Ovary (tissue), 9 donors: ENCODE measurements around the gene AFAP1. TPM values are rescaled to one million over a fixed set of nuclear protein-coding genes. Genes with fewer than 3 reads are reported as not detected.

ENCODE experiments used
- DNase-seq, 5 donors: peaks; one replicate each; pipeline ENCODE4 v3.0.0-alpha.2; 2019 to 2020
- H3K27ac ChIP-seq, 2 donors: fragments of 200-600 bp; one replicate each; pipeline versions ENCODE4 v1.5.1 to v1.8.0; 2019 to 2022
- H3K27me3 ChIP-seq: fragments of 200-600 bp; one replicate; pipeline ENCODE4 v1.8.0; 2022
- H3K36me3 ChIP-seq: fragments of 200-600 bp; sonication (generic); one replicate; pipeline ENCODE4 v1.5.1; 2019
- H3K4me1 ChIP-seq: one replicate; pipeline ENCODE4 v1.8.1; 2013; ENCODE audit warnings: mild to moderate bottlenecking, moderate library complexity; ENCODE audit not compliant: insufficient read depth
- H3K4me3 ChIP-seq: fragments of 200-600 bp; sonication (generic); one replicate; pipeline ENCODE4 v1.5.1; 2017
- H3K9me3 ChIP-seq, 2 donors: fragments of 200-600 bp in 1 of 2; sonication (generic) in 1 of 2; one replicate each; pipeline versions ENCODE4 v1.5.1 to v1.8.1; 2013 to 2019; ENCODE audit warnings: mild to moderate bottlenecking in 1 of 2, moderate library complexity in 1 of 2
- CTCF ChIP-seq, 3 donors: fragments of 450-650 bp in 2 of 3; fragments of 200-600 bp in 1 of 3; IDR thresholded peaks; one replicate each; pipeline versions ENCODE4 v1.5.1 to v1.8.0; 2016 to 2022; ENCODE audit warnings: antibody characterized with exemption in 3 of 3, mild to moderate bottlenecking in 1 of 3
- EP300 ChIP-seq: sonication (generic); formaldehyde crosslinking; IDR thresholded peaks from one replicate; pipeline ENCODE4 v1.6.1; 2017; ENCODE audit warnings: antibody characterized with exemption
- POLR2A ChIP-seq: fragments of 450-650 bp; IDR thresholded peaks from one replicate; pipeline ENCODE4 v1.6.1; 2017; ENCODE audit warnings: antibody characterized with exemption, mild to moderate bottlenecking, moderate library complexity
- WGBS, 3 donors: extraction: QIAGEN DNeasy Blood & Tissue Kit in 1 of 3; methylation state at CpG; one replicate each; pipeline versions ENCODE4 v1.1.5 to v1.1.7; 2013 to 2017; 5-methylcytosine and 5-hydroxymethylcytosine counted together
- intact Hi-C, 4 donors: fragments of 100-400 bp; cut with DNase I; formaldehyde crosslinking; loops; one replicate each; pipeline versions ENCODE4 v1.11.0 to v1.15.1; 2022 to 2023
- polyA plus RNA-seq, 2 donors: library from polyadenylated mRNA; stranded (reverse); fragments of 200-250 nt in 1 of 2; fragments of 350-450 nt in 1 of 2; fragmentation: Illumina TruSeq in 1 of 2; extraction: RNeasy Lipid Tissue Mini Kit (QIAGEN cat#74804) in 1 of 2; gene quantifications; one replicate each; pipeline ENCODE4 v1.2.3, GENCODE V29; 2013 to 2014
- total RNA-seq, 7 donors: library from RNA; depleted of rRNA in 2 of 7; stranded (reverse); fragments of >200 nt in 2 of 7; fragmentation: NEBNext Ultra II Directional in 3 of 7; extraction: Animal tissue kit (Norgen Biotek cat#: 25700) in 3 of 7; gene quantifications; one replicate each; pipeline versions ENCODE4 v1.1.0 to v1.2.4, GENCODE V29; 2016 to 2023
- donor health status: DM: no; HTN: no; CAD: no; lungs with moderate emphysema.
- donor health status: DM: no; HTN: no; CAD: no.
- donor health status: Bipolar disorder and iron deficiency.
- donor health status: DM: yes; HTN: yes; CAD: no.
- donor health status: DM: no; HTN: no; CAD: no.
- donor health status: DM: yes; HTN: yes; CAD: no.

The AFAP1 gene
- total and polyA plus RNA-seq, 9 donors = 8.6 to 42.3 (median 23.0) TPM

DNA sequence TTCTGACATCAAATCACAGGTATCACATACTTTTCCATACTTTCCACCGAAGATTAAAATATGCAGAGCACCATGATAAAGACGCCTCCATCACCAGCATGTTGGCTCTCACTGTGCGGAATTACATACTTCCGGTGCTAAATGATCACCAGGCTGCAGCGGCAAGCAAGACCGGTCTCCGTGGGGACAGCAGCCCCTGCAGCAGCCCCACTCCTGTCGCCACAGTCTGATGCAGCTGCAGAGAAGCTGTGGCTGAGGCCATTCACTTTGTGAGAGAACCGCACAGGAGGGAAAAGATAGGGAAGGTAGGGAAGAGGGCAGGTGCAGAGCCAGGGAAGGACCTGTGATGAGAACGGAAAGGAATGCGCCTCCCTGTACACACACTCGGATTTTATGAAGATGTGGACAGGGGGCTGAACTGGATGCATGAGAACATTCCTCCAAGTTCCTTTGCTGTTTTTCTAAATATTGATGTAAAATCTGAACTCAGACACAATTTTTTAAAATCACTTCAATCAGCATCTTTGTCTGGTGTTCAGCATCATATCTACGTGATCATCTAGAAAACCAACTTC is 38.3 kb downstream of the AFAP1 start:
- TF ChIP-seq POLR2A = no peak
- no peak for TF ChIP-seq CTCF (IDR thresholded peaks at IDR 0.05)
- no peak for TF ChIP-seq EP300
- no peaks in the 10 kb centered on the region for H3K9me3 ChIP-seq
- intact Hi-C loops = no loop called here
- H3K36me3 ChIP-seq = no peaks in the 10 kb centered on the region
- no peak for DNase-seq
- no peak overlapping the region for H3K4me3 ChIP-seq
- H3K4me1 ChIP-seq = peaks cover 11% of the 10 kb centered on the region
- no peaks in the 10 kb centered on the region for H3K27me3 ChIP-seq
- H3K27ac ChIP-seq = no peak overlapping the region
- WGBS, 3 donors = 81 to 89% (median 85%) methylated on average over 13 of the region's 13 CpGs

DNA sequence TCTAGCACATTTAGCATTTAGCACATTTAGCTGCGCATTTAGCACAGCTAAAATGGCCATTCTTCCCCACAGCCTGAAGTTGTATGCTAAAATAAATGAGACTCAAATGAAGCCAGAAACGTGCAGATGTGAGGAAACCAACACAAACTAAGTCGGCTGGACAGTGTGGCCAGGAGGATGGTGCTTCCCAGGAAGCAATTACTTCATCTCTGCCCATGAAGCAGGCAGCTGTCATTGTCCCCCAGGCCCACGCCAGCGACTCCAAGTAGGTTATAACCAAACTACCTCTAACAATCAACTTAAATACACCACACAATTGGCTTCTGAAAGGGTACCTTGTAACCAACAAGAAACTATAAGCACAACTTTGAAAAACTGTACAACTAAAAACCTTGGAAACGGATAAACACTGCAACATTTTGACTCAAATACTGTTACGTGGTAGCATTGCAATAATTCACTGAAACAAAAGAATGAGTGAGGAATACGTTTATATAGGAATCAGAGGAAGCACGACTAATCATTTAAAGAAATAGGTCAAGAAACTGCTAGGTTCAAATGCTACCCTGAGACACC is 39.2 kb downstream of the AFAP1 start:
- H3K27me3 ChIP-seq = no peaks in the 10 kb centered on the region
- 77 to 79% (median 79%) methylated on average over 8 to 9 of the region's 9 CpGs for WGBS, 3 donors
- no peaks in the 10 kb centered on the region for H3K36me3 ChIP-seq
- H3K27ac ChIP-seq = no peak overlapping the region
- TF ChIP-seq CTCF (IDR thresholded peaks at IDR 0.05) (no peak), EP300 (no peak), POLR2A (no peak)
- H3K9me3 ChIP-seq = no peaks in the 10 kb centered on the region
- DNase-seq = no peak
- intact Hi-C loops = no loop called here
- peaks cover 9% of the 10 kb centered on the region for H3K4me1 ChIP-seq
- no peak overlapping the region for H3K4me3 ChIP-seq

- no peak overlapping the region for H3K4me3 ChIP-seq
- WGBS, 3 donors = 72 to 79% (median 79%) methylated on average over 9 of the region's 9 CpGs
- no peaks in the 10 kb centered on the region for H3K27me3 ChIP-seq
- intact Hi-C loops = no loop called here
- TF ChIP-seq POLR2A = no peak
- DNase-seq = no peak
- no peaks in the 10 kb centered on the region for H3K36me3 ChIP-seq
- H3K27ac ChIP-seq = no peak overlapping the region
- H3K4me1 ChIP-seq = peaks cover 9% of the 10 kb centered on the region
- no peaks in the 10 kb centered on the region for H3K9me3 ChIP-seq
These were observed 40.3 kb downstream of the AFAP1 start for GRCh38 chr4:7899184-7899869.

GRCh38 chr4:7898385-7898784 is 41.3 kb downstream of the AFAP1 start:
- H3K36me3 ChIP-seq = no peaks in the 10 kb centered on the region
- H3K4me1 ChIP-seq = peaks cover 8% of the 10 kb centered on the region
- H3K4me3 ChIP-seq = no peak overlapping the region
- no peaks in the 10 kb centered on the region for H3K27me3 ChIP-seq
- intact Hi-C loops = no loop called here
- DNase-seq = no peak
- TF ChIP-seq CTCF (IDR thresholded peaks at IDR 0.05) = no peak
- TF ChIP-seq POLR2A = no peak
- TF ChIP-seq EP300 = no peak
- H3K27ac ChIP-seq = no peak overlapping the region
- no peaks in the 10 kb centered on the region for H3K9me3 ChIP-seq
- WGBS, 3 donors = 39 to 59% (median 54%) methylated on average over 4 of the region's 4 CpGs

DNA sequence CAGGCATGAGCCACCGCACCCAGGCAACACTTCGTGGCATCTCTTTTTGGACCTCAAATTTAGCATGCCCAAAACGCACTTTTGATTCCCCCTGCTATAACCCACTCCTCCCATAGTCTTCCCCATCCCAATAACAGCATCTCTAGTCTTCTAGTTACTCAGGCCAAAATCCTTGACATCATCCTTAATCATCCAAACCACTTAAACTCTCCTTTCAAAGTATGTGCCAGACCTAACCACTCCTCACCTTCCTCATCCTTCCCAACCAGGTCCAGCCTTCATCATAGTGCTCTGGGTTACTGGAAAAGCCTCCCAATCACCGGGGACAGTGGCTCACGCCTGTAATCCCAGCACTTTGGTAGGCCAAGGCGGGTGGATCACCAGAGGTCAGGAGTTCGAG is 41.9 kb downstream of the AFAP1 start:
- Histone ChIP-seq H3K9me3 (no peaks in the 10 kb centered on the region), H3K36me3 (no peaks in the 10 kb centered on the region), H3K27ac (no peak overlapping the region), H3K27me3 (no peaks in the 10 kb centered on the region), H3K4me1 (peaks cover 8% of the 10 kb centered on the region), H3K4me3 (no peak overlapping the region)
- WGBS, 3 donors = 97 to 98% (median 97%) methylated on average over 7 of the region's 7 CpGs
- intact Hi-C loops = no loop called here
- no peak for TF ChIP-seq CTCF (IDR thresholded peaks at IDR 0.05)
- TF ChIP-seq EP300 = no peak
- TF ChIP-seq POLR2A = no peak
- DNase-seq = no peak
